GM18508 (cell line): ENCODE measurements around the gene CHST13.
"Not testable (repeated sequence)": the region's sequence is repeated elsewhere in the genome, so short reads cannot be mapped to it uniquely, and the experiment has no call there.

Source experiments
- ATAC-seq: cut with Tn5 transposase; IDR thresholded peaks from one replicate; pipeline ENCODE4 v1.9.1; 2021; ENCODE audit warnings: moderate number of reproducible peaks; ENCODE audit not compliant: insufficient read depth, unreplicated experiment

Gene CHST13

DNA sequence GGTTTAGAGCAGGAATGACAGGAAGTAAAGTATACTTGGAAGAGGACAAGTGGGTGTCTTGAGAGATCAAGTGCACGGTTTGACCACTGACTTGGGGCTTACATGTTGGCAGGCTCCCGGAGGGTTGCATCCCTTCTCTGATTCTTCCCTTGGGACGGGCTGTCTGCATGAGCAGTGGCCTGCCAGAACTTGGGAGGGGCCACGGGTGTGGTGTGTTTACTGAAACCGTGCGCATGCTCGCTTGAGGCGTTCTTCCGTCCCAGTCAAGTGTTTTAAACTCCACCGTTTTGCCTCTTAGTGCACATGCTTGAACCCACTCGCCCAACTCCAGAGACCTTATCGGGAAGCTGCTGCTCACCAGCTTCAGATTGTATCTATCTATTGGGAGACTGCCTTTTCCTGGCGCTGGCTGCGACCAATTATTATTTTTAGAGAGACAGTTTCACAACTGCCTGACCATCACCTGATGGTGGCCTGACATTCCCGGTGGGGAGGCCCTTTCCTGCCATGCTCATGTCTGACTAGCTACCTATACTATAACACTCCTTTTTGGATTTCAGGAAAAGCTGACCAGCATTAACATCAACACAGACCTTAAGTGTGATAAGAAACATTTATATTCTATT lies 49.6 kb downstream of the CHST13 start:
- no peak for ATAC-seq

DNA sequence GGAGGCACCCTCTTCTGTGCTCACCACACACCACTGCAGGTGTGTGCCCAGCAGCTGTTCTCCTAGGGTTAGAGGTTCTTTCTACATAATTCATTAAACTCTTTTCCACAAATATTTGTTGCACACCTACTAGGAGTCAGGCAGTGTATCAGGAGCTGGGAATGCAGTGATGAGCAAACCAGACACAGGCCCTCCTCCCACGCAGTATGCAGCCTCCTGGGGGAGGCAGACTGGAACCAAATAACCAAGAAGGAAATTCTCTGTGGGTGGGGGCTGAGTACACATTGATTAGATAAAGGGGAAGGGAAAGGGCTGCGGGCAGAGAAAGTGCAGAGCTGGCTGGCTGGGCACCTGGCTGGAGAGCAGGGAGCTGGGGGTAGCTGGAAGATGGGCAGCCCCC lies 53.3 kb downstream of the CHST13 start:
- ATAC-seq = no peak

DNA sequence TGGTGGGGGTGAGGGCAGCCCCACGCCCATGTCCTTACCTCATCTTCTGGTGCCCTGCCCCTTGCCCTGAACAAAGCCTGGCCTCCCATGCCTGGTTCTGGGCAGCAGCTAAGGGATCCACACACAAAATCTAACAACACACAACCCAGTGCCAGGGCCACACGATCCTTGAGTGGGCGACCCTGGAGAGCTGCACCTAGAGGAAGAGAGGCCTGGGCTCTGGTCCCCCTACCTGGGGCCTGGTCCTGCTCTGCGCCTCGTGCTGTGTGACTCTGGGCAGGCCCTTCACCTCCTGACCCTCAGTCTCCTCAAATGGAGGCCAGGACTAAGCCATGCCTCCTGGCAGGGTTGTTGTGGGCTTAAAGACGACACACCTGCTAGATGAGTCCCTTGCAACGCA lies 54.7 kb downstream of the CHST13 start:
- no peak for ATAC-seq

GRCh38 chr3:126580746-126581145 lies 56.8 kb downstream of the CHST13 start:
- no peak for ATAC-seq

- ATAC-seq = no peak
Observed at GRCh38 chr3:126581569-126581968, 57.6 kb downstream of the CHST13 start.

DNA sequence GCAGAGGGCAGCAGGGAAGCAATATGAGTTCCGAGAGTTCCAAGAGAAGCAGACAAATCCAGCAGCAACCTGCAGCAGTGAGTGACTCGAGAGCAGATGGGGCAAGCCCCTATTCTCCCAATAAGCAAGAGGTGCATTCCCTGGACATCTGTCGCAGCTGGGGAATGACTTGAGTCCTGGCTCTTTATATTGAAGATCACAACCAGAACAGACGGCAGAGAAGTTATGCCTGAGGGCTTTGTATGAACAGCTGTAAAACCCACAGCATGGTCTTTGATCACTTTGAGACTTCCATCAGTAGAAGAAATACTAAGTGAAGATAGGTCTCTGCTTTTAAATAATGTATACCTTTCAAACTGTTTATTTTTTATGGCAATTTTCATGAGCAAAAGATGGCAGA lies 58.4 kb downstream of the CHST13 start:
- ATAC-seq = no peak

DNA sequence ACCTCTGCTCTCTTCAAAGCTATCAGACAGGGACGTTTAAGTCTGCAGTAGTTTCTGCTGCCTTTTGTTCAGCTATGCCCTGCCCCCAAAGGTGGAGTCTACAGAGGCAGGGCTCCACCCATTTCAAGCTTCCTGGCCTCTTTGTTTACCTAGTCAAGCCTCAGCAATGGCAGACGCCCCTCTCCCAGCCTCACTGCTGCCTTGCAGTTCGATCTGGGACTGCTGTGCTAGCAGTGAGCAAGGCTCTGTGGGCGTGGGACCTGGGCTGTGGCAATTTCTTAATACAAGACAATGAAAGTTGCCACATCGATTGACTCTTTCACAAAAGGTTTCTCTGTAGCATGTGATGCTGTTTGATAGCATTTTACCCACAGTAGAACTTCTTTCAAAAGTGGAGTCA lies 67.6 kb downstream of the CHST13 start:
- ATAC-seq = not testable (repeated sequence)
